GM18526 (cell line): ENCODE results near the gene ECPAS.

ENCODE experiments used
- POLR2A ChIP-seq: IDR thresholded peaks from 3 replicates; pipeline ENCODE4 v1.6.1; 2011; ENCODE audit not compliant: insufficient read length; ENCODE audit errors: extremely low read depth

The ECPAS gene

GRCh38 chr9:111438541-111439235, 45.5 kb downstream of the ECPAS start:
- TF ChIP-seq POLR2A = no peak

- TF ChIP-seq POLR2A = no peak
Observed at GRCh38 chr9:111436571-111436970, 47.6 kb downstream of the ECPAS start.

GRCh38 chr9:111433082-111433481, 51.1 kb downstream of the ECPAS start:
- TF ChIP-seq POLR2A = no peak

GRCh38 chr9:111431684-111432083, 52.5 kb downstream of the ECPAS start:
- TF ChIP-seq POLR2A = no peak

- TF ChIP-seq POLR2A = no peak
Observed at GRCh38 chr9:111429175-111429574, 55.0 kb downstream of the ECPAS start.

GRCh38 chr9:111427186-111427585, 57.0 kb downstream of the ECPAS start:
- TF ChIP-seq POLR2A = no peak

- no peak for TF ChIP-seq POLR2A
Observed at GRCh38 chr9:111423389-111423788, 60.8 kb downstream of the ECPAS start.

- TF ChIP-seq POLR2A = no peak
Observed at GRCh38 chr9:111414406-111414805, 69.8 kb downstream of the ECPAS start.

GRCh38 chr9:111413996-111414395, 70.2 kb downstream of the ECPAS start:
- no peak for TF ChIP-seq POLR2A

- TF ChIP-seq POLR2A = no peak
Observed at GRCh38 chr9:111412280-111412679, 71.9 kb downstream of the ECPAS start.

GRCh38 chr9:111411266-111411665, 72.9 kb downstream of the ECPAS start:
- no peak for TF ChIP-seq POLR2A

- TF ChIP-seq POLR2A = no peak
Observed at GRCh38 chr9:111407813-111408212, 76.4 kb downstream of the ECPAS start.

GRCh38 chr9:111405701-111406100, 78.5 kb downstream of the ECPAS start:
- TF ChIP-seq POLR2A = no peak

GRCh38 chr9:111400564-111400898, 83.7 kb downstream of the ECPAS start:
- no peak for TF ChIP-seq POLR2A

GRCh38 chr9:111399772-111400563, 84.2 kb downstream of the ECPAS start:
- TF ChIP-seq POLR2A = no peak

GRCh38 chr9:111399211-111399739, 84.9 kb downstream of the ECPAS start:
- no peak for TF ChIP-seq POLR2A
